ENCODE results near the gene CTCFL. TPM values are rescaled to one million over a fixed set of nuclear protein-coding genes. Genes with fewer than 3 reads are reported as not detected.

The CTCFL gene
- total RNA-seq, 4 donors from 2014 or later, result not detected

Other genes starting within 250 kb of the CTCFL start
- gene SPO11, start 195.3 kb downstream of the CTCFL start, total RNA-seq, result not detected
- 10 to 100 TPM; 12.6 to 20.9 (median 19.0) TPM for gene RAE1, start 173.9 kb downstream of the CTCFL start, total RNA-seq
- 10 to 100 TPM in 1 of 4 donors, 1 to 10 TPM in 3; 4.8 to 14.4 (median 5.8) TPM for gene RBM38, start 133.7 kb downstream of the CTCFL start, total RNA-seq
- 100 to 1,000 TPM in 1 of 4 donors, 10 to 100 TPM in 3; 16.1 to 131 (median 65.2) TPM for gene PCK1, start 36.0 kb upstream of the CTCFL start, total RNA-seq
- gene ZBP1, start 95.3 kb upstream of the CTCFL start, total RNA-seq, result 1 to 10 TPM in 1 of 4 donors, under 1 TPM in 1, not detected in 2; 0.78 to 3.6 TPM
- 10 to 100 TPM; 10.2 to 33.6 (median 18.3) TPM for gene PMEPA1, start 184.9 kb upstream of the CTCFL start, total RNA-seq